Nephron progenitor cell (in vitro differentiated cells): Measurements from ENCODE around the gene GATAD2A.

Experiments
- DNase-seq: peaks from one replicate; pipeline ENCODE4 v3.0.0; 2021
- H3K27ac Mint-ChIP-seq: 2 replicates; pipeline ENCODE4 v1.8.0; 2021; ENCODE audit warnings: mild to moderate bottlenecking, moderate library complexity, mixed read lengths
- H3K27me3 Mint-ChIP-seq: 2 replicates; pipeline ENCODE4 v1.8.0; 2021; ENCODE audit warnings: mild to moderate bottlenecking, low read depth, mixed read lengths; ENCODE audit not compliant: poor library complexity
- H3K36me3 Mint-ChIP-seq: 2 replicates; pipeline ENCODE4 v1.8.0; 2021; ENCODE audit warnings: low read depth, mixed read lengths
- H3K4me1 Mint-ChIP-seq: 2 replicates; pipeline ENCODE4 v1.8.0; 2021; ENCODE audit warnings: mixed read lengths
- H3K4me3 Mint-ChIP-seq: 2 replicates; pipeline ENCODE4 v1.8.0; 2021; ENCODE audit warnings: mild to moderate bottlenecking, moderate library complexity, mixed read lengths
- H3K9me3 Mint-ChIP-seq: 2 replicates; pipeline ENCODE4 v1.8.0; 2021; ENCODE audit warnings: mild to moderate bottlenecking, moderate library complexity, mixed read lengths
- TF ChIP-seq, protein P1 (sequence below): fragments of 200-600 bp; sonication (generic); IDR thresholded peaks from 2 replicates; pipeline ENCODE4 v1.5.0; 2021; ENCODE audit warnings: antibody characterized with exemption

Gene GATAD2A

GRCh38 chr19:19515642-19516519, 110.4 kb downstream of the GATAD2A start, which contains the start of gene NDUFA13:
NDUFA13 (plus strand) TSS chr19:19516225; CDS start chr19:19516239, 14 bp downstream.
- Mint-ChIP-seq H3K4me1 (peaks cover 23% of the 10 kb centered on the region), H3K27me3 (no peaks in the 10 kb centered on the region), H3K9me3 (no peaks in the 10 kb centered on the region), H3K27ac (peak within 1 kb of the TSS; percentile 86), H3K36me3 (peaks cover 31% of the 10 kb centered on the region), H3K4me3 (peak within 1 kb of the TSS; percentile 93)
- TF ChIP-seq, protein P1, sequence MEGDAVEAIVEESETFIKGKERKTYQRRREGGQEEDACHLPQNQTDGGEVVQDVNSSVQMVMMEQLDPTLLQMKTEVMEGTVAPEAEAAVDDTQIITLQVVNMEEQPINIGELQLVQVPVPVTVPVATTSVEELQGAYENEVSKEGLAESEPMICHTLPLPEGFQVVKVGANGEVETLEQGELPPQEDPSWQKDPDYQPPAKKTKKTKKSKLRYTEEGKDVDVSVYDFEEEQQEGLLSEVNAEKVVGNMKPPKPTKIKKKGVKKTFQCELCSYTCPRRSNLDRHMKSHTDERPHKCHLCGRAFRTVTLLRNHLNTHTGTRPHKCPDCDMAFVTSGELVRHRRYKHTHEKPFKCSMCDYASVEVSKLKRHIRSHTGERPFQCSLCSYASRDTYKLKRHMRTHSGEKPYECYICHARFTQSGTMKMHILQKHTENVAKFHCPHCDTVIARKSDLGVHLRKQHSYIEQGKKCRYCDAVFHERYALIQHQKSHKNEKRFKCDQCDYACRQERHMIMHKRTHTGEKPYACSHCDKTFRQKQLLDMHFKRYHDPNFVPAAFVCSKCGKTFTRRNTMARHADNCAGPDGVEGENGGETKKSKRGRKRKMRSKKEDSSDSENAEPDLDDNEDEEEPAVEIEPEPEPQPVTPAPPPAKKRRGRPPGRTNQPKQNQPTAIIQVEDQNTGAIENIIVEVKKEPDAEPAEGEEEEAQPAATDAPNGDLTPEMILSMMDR: no peak
- peak; percentile 96 for DNase-seq

GRCh38 chr19:19517235-19517619, 111.8 kb downstream of the GATAD2A start:
- TF ChIP-seq, protein P1: no peak
- Mint-ChIP-seq H3K27ac (no peak overlapping the region), H3K36me3 (peaks cover 33% of the 10 kb centered on the region), H3K9me3 (peaks cover 3% of the 10 kb centered on the region), H3K4me3 (peak overlapping the region; percentile 93), H3K27me3 (no peaks in the 10 kb centered on the region), H3K4me1 (peaks cover 21% of the 10 kb centered on the region)
- no peak for DNase-seq

DNA sequence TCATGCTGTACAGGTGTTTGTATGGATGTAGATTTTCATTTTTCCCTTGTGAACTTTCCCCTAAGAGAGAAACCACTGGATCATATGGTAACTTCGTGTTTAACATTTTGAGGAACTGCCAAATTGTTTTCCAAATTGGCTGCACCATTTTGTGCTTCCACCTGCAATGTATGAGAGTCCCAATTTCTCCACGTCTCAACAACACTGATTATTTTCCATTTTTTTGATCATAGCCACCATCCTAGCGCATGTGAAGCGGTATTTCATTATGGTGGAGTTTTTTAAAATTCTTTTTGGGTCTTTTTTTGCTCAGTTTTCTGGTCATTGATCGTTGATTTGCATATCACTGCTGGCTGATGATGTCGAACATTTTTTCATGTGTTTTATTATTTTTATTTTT, 115.5 kb downstream of the GATAD2A start:
- Mint-ChIP-seq H3K9me3 (peaks cover 3% of the 10 kb centered on the region), H3K27me3 (no peaks in the 10 kb centered on the region), H3K4me1 (peaks cover 40% of the 10 kb centered on the region), H3K4me3 (no peak overlapping the region), H3K27ac (no peak overlapping the region), H3K36me3 (peaks cover 30% of the 10 kb centered on the region)
- TF ChIP-seq, protein P1: no peak
- DNase-seq: no peak

DNA sequence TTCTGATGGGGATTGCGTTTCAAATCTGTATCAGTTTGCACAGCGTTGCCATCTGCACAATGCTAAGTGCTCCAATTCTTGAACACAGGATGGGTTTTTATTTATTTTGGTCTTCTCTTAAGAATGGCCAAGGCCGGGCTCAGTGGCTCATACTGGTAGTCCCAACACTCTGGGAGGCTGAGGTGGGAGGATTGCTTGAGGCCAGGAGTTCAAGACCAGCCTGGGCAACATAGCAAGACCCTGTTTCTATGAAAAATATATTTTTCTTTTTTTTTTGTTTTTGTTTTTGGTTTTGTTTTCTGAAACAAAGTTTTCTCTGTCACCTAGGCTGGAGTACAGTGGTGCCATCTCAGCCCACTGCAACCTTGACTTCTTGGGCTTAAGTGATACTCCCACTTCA, 117.7 kb downstream of the GATAD2A start:
- Mint-ChIP-seq H3K9me3 (peaks cover 3% of the 10 kb centered on the region), H3K4me1 (peaks cover 50% of the 10 kb centered on the region), H3K27ac (no peak overlapping the region), H3K4me3 (no peak overlapping the region), H3K27me3 (peaks cover 9% of the 10 kb centered on the region), H3K36me3 (peaks cover 30% of the 10 kb centered on the region)
- DNase-seq: no peak
- TF ChIP-seq, protein P1: no peak

- H3K4me3 Mint-ChIP-seq: no peak overlapping the region
- H3K27ac Mint-ChIP-seq: peak overlapping the region; percentile 83
- H3K9me3 Mint-ChIP-seq: peaks cover 3% of the 10 kb centered on the region
- H3K27me3 Mint-ChIP-seq: peaks cover 9% of the 10 kb centered on the region
- no peak for DNase-seq
- H3K4me1 Mint-ChIP-seq: peaks cover 49% of the 10 kb centered on the region
- peaks cover 28% of the 10 kb centered on the region for H3K36me3 Mint-ChIP-seq
- TF ChIP-seq, protein P1: no peak
Measured at GRCh38 chr19:19524053-19524452, 118.6 kb downstream of the GATAD2A start.
